GM19452 (cell line): ENCODE data around the gene TNS2.
"Not testable (repeated sequence)": the region's sequence is repeated elsewhere in the genome, so short reads cannot be mapped to it uniquely, and the experiment has no call there.

Source experiments
- ATAC-seq: cut with Tn5 transposase; IDR thresholded peaks from one replicate; pipeline ENCODE4 v1.9.1; 2021; ENCODE audit not compliant: unreplicated experiment

The TNS2 gene

DNA sequence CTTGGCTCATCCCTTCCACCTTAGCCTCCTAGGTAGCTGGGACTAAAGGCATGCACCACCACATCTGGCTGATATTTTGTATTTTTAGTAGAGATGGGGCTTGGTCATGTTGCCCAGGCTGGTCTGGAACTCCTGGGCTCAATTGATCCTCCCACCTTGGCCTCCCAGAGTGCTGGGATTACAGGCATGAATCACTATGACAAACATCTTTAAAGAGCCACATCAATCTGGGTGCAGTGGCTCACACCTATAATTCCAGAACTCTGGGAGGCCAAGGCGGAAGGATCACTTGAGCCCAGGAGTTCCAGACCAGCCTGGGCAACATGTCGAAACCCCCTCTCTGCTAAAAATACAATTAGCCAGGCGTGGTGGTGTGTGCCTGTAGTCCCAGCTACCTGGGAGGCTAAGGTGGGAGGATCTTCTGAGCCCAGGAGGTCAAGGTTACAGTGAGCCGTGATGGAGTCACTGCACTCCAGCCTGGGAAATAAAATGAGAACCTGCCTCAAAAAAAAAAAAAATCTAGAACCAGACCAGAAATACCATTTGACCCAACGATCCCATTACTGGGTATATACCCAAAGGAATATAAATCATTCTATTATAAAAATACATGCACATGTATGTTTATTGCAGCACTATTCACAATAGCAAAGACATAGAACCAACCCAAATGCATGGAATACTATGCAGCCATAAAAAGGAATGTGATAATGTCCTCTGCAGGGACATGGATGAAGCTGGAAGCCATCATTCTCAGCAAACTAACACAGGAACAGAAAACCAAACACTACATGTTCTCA lies 45.1 kb downstream of the TNS2 start:
- ATAC-seq, result not testable (repeated sequence)

- ATAC-seq, result not testable (repeated sequence)
Measured at GRCh38 chr12:53095596-53095895, 45.7 kb downstream of the TNS2 start.

GRCh38 chr12:53096089-53096741 lies 46.4 kb downstream of the TNS2 start:
- ATAC-seq, result no peak

DNA sequence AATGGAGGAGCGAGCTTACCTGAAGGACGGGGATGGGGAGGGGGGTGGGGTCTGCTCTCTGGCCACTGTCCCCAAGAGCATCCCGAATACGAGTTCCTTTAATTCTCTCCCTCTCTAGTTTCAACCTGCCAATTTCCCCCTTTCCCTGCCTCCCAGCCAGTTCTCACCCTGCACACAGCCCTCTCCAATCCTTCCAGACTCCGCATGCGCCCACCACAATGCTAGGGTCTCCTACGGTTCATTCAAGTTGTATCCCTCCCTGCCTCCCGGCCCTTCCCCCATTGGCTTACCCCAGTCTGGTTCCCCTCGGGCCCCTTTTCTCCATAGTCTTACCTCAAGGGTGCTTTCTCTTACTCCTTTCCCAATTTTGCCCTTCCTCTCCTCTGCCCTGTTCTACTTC lies 46.9 kb downstream of the TNS2 start:
- ATAC-seq, result no peak

- no peak for ATAC-seq
Measured at GRCh38 chr12:53097207-53097563, 47.3 kb downstream of the TNS2 start.

DNA sequence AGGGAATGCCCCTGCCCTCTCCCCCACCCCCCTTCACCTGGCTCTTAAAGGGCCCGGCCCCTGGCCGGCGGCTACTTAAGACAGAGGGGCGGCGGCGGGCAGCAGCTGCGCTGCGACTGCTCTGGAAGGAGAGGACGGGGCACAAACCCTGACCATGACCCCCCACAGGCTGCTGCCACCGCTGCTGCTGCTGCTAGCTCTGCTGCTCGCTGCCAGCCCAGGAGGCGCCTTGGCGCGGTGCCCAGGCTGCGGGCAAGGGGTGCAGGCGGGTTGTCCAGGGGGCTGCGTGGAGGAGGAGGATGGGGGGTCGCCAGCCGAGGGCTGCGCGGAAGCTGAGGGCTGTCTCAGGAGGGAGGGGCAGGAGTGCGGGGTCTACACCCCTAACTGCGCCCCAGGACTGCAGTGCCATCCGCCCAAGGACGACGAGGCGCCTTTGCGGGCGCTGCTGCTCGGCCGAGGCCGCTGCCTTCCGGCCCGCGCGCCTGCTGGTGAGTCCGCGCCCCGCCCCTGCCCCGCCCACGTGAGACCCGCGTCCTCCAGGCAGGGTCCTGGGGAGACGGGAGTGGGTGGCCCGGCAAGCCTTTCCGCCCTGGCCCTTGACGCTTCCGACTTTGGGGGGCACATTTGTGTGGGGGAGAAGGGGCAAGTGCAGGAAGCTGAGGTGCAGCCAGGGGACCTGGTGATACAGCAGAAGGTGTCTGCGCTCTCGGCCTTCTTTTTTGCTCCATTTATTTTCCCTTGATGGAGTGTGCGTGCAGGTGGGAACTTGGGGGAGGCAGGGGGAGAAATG lies 47.9 kb downstream of the TNS2 start, which contains the start of gene IGFBP6:
TSS of gene IGFBP6 (plus strand) at position 104 of the 790 bp plus-strand sequence. CDS start at position 155, 51 bp downstream.
- ATAC-seq, result no peak

- no peak for ATAC-seq
Measured at GRCh38 chr12:53098354-53098981, 48.6 kb downstream of the TNS2 start.

- no peak for ATAC-seq
Measured at GRCh38 chr12:53099071-53099882, 49.4 kb downstream of the TNS2 start.

- no peak for ATAC-seq
Measured at GRCh38 chr12:53100466-53101151, 50.7 kb downstream of the TNS2 start.

- no peak for ATAC-seq
Measured at GRCh38 chr12:53101266-53101665, 51.4 kb downstream of the TNS2 start.

DNA sequence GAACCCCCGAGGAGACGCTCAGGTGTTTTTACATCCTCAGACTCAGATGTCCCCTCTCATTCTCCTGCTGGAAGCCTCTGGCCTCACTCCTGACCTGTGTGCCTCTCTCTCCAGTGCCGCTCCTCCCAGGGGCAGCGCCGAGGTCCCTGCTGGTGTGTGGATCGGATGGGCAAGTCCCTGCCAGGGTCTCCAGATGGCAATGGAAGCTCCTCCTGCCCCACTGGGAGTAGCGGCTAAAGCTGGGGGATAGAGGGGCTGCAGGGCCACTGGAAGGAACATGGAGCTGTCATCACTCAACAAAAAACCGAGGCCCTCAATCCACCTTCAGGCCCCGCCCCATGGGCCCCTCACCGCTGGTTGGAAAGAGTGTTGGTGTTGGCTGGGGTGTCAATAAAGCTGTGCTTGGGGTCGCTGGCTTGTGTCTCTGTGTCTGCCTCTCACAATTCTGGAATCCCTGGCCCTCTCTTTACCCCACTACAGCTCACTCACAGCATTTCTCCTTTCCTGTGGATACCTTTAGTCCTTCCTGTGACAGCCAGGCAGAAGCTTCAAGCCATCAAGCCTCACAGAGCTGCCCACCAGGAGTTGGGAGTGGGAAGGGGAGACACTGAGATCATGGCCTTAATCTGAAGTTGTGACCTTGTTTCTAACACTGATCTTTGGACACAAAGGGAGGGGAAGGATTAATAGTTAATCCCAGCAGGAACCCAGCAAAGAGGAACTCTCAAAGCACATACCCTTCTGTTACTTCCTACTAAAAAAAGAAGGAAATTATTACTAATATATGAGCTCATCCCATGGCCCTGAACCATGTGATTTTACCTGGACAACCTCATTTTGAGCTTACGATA lies 52.3 kb downstream of the TNS2 start:
- ATAC-seq, result no peak

- peak; percentile 71 for ATAC-seq
Measured at GRCh38 chr12:53102883-53103807, 53.3 kb downstream of the TNS2 start, which contains the start of gene SOAT2. TSS of gene SOAT2 (plus strand) at chr12:53103486. CDS start at chr12:53103578, 92 bp downstream.

- ATAC-seq, result no peak
Measured at GRCh38 chr12:53103860-53104305, 54.0 kb downstream of the TNS2 start.

DNA sequence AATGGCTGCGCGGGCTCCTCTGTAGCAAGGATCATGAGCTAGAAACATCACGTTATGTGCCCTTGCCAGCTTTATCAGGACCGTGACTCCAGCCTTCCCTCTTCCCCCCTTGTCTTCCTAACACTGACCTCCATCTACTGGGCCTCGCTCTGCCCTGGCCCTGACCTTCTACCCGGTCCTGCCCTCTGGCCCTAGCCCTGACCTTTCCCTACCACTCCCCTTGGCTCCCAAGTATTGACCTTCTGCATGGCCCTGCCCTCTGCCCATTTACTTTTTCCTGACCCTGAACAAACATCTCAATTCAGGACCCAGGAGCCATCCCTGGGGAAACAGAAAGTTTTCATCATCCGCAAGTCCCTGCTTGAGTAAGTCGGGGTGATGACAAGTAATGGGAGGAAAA lies 55.4 kb downstream of the TNS2 start:
- ATAC-seq, result no peak

GRCh38 chr12:53105712-53106439 lies 56.0 kb downstream of the TNS2 start:
- no peak for ATAC-seq

- ATAC-seq, result no peak
Measured at GRCh38 chr12:53107122-53107521, 57.3 kb downstream of the TNS2 start.

DNA sequence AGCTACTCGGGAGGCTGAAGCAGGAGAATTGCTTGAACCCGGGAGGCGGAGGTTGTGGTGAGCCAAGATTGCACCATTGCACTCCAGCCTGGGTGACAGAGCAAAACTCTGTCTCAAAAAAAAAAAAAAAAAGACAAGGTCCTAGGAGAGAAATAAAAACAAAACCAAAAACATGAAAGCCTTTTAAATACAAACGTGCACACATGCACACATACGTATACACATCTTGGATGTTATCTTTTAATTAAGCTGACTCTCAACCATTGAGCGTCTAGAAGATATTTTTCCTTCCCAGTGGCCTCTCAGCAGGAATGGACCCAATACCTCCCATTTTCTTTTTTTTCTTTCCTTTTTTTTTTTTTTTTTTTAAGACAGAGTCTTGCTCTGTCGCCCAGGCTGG lies 62.6 kb downstream of the TNS2 start:
- not testable (repeated sequence) for ATAC-seq
